ENCODE measurements around the gene MEIS1. TPM values are rescaled to one million over a fixed set of nuclear protein-coding genes. Genes with fewer than 3 reads are reported as not detected.

Gene MEIS1
- total RNA-seq, 2 experiments from 2014 or later: 5.4 to 7.3 TPM

GRCh38 chr2:66430505-66431273 lies 4.2 kb upstream of the MEIS1 start:
- no peak overlapping the region for H3K4me2 ChIP-seq (ENCODE audit: low read length)
- H3K4me3 ChIP-seq (ENCODE audit: low read depth, low read length, poor library complexity, severe bottlenecking): no peak overlapping the region
- H3K36me3 ChIP-seq (ENCODE audit: insufficient read depth, low read length): no peaks in the 10 kb centered on the region
- H3K27ac ChIP-seq (ENCODE audit: low read depth, low read length, poor library complexity, severe bottlenecking): no peak overlapping the region
- CTCF ChIA-PET (ENCODE audit: unreplicated experiment): interaction anchor here (0.6 kb wide), 1 partner anchor 106 kb away, joined by 3 read pairs; no protein-coding TSS in a partner anchor
- no peak overlapping the region for H2AFZ ChIP-seq (ENCODE audit: low read length)
- POLR2A ChIA-PET: no interaction called here
- H3K9me2 ChIP-seq (ENCODE audit: insufficient read depth, low read length): no peaks in the 10 kb centered on the region
- H3K79me2 ChIP-seq (ENCODE audit: insufficient read depth, low read depth, low read length): no peaks in the 10 kb centered on the region
- intact Hi-C loops (cut with micrococcal nuclease; ENCODE audit: unreplicated experiment): loop anchor here (5.0 to 10.0 kb wide), 4 partner anchors 134 to 1604 kb away; no protein-coding TSS in a partner anchor
- DNase-seq (ENCODE audit: low spot score): no peak
- BruUV-seq (replicated peaks): no TSS peak
- TF ChIP-seq EZH2phosphoT487 (IDR thresholded peaks at IDR 0.05; ENCODE audit: borderline replicate concordance, low read depth, low read length): no peak
- TF ChIP-seq, protein P1, sequence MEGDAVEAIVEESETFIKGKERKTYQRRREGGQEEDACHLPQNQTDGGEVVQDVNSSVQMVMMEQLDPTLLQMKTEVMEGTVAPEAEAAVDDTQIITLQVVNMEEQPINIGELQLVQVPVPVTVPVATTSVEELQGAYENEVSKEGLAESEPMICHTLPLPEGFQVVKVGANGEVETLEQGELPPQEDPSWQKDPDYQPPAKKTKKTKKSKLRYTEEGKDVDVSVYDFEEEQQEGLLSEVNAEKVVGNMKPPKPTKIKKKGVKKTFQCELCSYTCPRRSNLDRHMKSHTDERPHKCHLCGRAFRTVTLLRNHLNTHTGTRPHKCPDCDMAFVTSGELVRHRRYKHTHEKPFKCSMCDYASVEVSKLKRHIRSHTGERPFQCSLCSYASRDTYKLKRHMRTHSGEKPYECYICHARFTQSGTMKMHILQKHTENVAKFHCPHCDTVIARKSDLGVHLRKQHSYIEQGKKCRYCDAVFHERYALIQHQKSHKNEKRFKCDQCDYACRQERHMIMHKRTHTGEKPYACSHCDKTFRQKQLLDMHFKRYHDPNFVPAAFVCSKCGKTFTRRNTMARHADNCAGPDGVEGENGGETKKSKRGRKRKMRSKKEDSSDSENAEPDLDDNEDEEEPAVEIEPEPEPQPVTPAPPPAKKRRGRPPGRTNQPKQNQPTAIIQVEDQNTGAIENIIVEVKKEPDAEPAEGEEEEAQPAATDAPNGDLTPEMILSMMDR (conservative IDR thresholded peaks at IDR 0.05; ENCODE audit: low read length): no peak
- no peaks in the 10 kb centered on the region for H3K9me3 ChIP-seq (ENCODE audit: low read length)
- no peaks in the 10 kb centered on the region for H4K20me1 ChIP-seq (ENCODE audit: insufficient read depth, low read length)
- peaks cover 8% of the 10 kb centered on the region for H3K4me1 ChIP-seq (ENCODE audit: insufficient read depth, low read length, poor library complexity, severe bottlenecking)

DNA sequence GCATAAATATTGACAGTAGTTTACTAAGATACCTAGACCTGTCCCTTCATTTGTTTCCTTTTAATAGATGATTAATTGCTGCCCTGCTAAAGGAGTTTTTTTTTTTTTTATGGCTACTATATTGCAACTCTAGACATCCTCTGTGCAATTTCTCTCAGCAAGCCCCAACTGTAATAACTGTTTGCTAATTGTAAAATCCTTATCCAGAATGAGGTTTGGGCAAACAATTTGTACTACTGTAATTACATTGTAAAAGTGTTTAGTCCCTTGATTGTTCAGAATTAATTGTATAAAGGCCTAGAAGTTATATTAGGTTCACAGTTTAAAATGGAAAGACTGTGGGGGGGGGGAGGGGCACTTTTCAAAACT lies 3.7 kb upstream of the MEIS1 start:
- H3K9me3 ChIP-seq (ENCODE audit: low read length): no peaks in the 10 kb centered on the region
- no peak overlapping the region for H3K27ac ChIP-seq (ENCODE audit: low read depth, low read length, poor library complexity, severe bottlenecking)
- ChIA-PET CTCF (ENCODE audit: unreplicated experiment) (interaction anchor here (0.6 kb wide), 1 partner anchor 105 kb away, joined by 3 read pairs; no protein-coding TSS in a partner anchor), POLR2A (no interaction called here)
- peaks cover 14% of the 10 kb centered on the region for H3K4me1 ChIP-seq (ENCODE audit: insufficient read depth, low read length, poor library complexity, severe bottlenecking)
- no peak overlapping the region for H3K4me2 ChIP-seq (ENCODE audit: low read length)
- no peak overlapping the region for H3K4me3 ChIP-seq (ENCODE audit: low read depth, low read length, poor library complexity, severe bottlenecking)
- H2AFZ ChIP-seq (ENCODE audit: low read length): no peak overlapping the region
- BruUV-seq (replicated peaks): no TSS peak
- no peaks in the 10 kb centered on the region for H3K36me3 ChIP-seq (ENCODE audit: insufficient read depth, low read length)
- no peaks in the 10 kb centered on the region for H3K79me2 ChIP-seq (ENCODE audit: insufficient read depth, low read depth, low read length)
- intact Hi-C loops (cut with micrococcal nuclease; ENCODE audit: unreplicated experiment): loop anchor here (5.0 to 10.0 kb wide), 4 partner anchors 134 to 1604 kb away; no protein-coding TSS in a partner anchor
- TF ChIP-seq, protein P1 (conservative IDR thresholded peaks at IDR 0.05; ENCODE audit: low read length): no peak
- TF ChIP-seq EZH2phosphoT487 (IDR thresholded peaks at IDR 0.05; ENCODE audit: borderline replicate concordance, low read depth, low read length): no peak
- H3K9me2 ChIP-seq (ENCODE audit: insufficient read depth, low read length): no peaks in the 10 kb centered on the region
- no peak for DNase-seq (ENCODE audit: low spot score)
- no peaks in the 10 kb centered on the region for H4K20me1 ChIP-seq (ENCODE audit: insufficient read depth, low read length)
